HG03175 (cell line): ENCODE measurements around the gene CLIP2.
"Not testable (repeated sequence)": the region's sequence is repeated elsewhere in the genome, so short reads cannot be mapped to it uniquely, and the experiment has no call there.

Experiments
- ATAC-seq: cut with Tn5 transposase; IDR thresholded peaks from one replicate; pipeline ENCODE4 v1.9.1; 2021; ENCODE audit warnings: mild to moderate bottlenecking, moderate library complexity; ENCODE audit not compliant: unreplicated experiment

The CLIP2 gene

GRCh38 chr7:74401137-74401859 lies 112.1 kb downstream of the CLIP2 start:
- ATAC-seq: no peak

- not testable (repeated sequence) for ATAC-seq
These were observed 113.5 kb downstream of the CLIP2 start for GRCh38 chr7:74402668-74403067.

- ATAC-seq: no peak
These were observed 114.5 kb downstream of the CLIP2 start for GRCh38 chr7:74403521-74404387.

- ATAC-seq: no peak
These were observed 115.1 kb downstream of the CLIP2 start for GRCh38 chr7:74404388-74404700.

- no peak for ATAC-seq
These were observed 115.5 kb downstream of the CLIP2 start for GRCh38 chr7:74404741-74405140.

DNA sequence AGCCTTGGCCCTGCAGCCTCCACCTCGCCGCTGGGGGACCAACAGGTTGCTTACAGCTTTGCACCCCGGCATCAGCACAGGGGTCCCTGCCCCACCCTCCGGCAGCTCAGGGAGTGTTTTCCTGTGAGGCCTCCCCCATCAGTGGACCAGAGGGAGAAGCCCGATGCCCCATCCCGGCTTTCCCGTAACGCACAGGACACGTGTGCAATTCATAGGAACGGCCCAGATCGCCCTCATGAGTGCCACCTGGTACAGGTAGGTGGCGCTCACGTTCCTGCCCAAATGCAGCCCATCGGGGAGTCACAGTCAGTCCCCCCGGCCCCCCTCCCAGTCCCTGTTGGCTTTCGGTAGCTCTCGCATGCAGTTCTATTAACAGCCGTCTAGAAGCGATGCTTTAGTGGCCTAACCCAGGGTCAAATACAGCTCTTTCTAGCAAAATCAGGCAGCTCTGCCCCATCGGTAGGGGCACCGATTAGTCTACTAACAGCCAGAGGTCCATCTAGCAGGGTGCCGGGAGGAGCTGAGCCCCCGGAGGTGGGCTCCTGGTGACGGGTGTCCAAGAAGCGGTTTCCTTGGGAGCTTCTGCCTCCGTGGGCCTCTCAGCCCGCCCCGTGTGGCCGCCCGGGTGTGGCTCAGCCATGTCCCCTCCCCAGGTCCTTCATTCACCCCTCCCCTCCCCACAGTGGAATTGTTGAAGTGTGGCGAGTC lies 116.1 kb downstream of the CLIP2 start:
- no peak for ATAC-seq

GRCh38 chr7:74405899-74406512 lies 116.8 kb downstream of the CLIP2 start:
- ATAC-seq: no peak

DNA sequence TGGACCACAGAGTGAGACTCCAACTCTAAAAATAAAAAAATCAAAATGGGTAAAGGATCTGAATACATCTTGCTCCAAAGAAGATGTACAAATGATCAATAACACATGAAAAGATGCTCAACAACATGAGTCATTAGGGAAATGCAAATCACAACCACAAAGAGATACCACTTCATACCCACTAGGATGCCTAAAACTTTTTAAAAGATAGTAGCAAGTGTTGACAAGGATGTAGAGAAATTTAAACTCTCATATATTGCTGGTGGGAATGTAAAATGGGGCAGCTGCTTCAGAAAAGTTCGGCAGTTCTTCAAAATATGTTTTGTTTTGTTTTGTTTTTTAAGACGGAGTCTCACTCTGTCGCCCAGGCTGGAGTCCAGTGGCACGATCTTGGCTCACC lies 118.8 kb downstream of the CLIP2 start:
- ATAC-seq: no peak

DNA sequence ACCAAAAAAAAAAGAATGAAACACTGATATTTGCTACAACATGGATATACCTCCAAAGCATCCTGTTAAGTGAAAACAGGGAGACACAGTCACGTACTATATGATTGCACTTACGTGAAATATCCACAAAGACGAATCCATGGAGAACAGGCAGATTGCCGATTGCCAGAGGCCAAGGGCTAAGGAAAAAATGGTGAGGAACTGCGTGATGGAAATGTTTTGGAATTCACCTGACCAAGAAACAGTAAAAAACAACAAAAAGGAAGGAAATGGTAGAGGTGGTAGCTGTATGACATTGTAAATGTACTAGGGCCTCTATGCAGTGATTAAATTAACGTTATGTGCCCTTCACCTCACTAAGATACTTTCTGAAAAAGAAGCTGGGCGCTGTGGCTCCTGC lies 120.4 kb downstream of the CLIP2 start:
- no peak for ATAC-seq

GRCh38 chr7:74410772-74411171 lies 121.6 kb downstream of the CLIP2 start:
- ATAC-seq: no peak

GRCh38 chr7:74411571-74411970 lies 122.4 kb downstream of the CLIP2 start:
- not testable (repeated sequence) for ATAC-seq

DNA sequence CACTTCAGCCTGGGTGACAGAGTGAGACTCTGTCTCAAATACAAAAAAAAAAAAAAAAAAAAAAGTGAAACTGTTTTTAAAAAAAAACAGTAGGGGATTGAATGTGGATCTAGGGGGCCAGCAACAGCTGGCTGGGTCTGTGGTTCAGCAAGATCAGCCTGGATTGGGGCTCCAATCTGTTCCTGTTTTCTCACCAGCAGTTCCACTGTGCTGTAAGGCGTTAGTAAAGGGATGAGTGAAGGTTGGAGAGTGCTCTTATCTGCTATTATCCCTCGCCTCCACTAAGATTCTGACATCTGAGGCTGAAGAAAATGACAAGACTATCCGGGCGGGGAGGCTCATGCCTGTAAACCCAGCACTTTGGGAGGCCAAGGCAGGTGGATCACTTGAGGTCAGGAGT lies 122.8 kb downstream of the CLIP2 start:
- no peak for ATAC-seq

DNA sequence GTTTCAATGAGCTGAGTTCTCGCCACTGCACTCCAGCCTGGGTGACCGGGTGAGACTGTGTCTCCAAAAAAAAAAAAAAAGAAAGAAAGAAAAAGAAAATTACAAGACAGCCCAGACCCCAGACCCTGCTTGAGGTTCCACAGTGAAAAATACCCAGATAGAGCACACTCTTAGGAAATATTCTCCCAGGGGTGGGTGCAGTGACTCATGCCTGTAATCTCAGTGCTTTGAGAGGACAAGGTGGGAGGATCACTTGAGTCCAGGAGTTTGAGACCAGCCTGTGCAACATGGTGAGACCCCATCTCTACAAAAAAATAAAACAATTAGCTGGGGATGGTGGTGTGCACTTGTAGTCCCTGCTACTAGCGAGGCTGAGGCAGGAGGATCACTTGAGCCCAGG lies 123.4 kb downstream of the CLIP2 start:
- ATAC-seq: no peak

- not testable (repeated sequence) for ATAC-seq
These were observed 125.6 kb downstream of the CLIP2 start for GRCh38 chr7:74414595-74415333.

DNA sequence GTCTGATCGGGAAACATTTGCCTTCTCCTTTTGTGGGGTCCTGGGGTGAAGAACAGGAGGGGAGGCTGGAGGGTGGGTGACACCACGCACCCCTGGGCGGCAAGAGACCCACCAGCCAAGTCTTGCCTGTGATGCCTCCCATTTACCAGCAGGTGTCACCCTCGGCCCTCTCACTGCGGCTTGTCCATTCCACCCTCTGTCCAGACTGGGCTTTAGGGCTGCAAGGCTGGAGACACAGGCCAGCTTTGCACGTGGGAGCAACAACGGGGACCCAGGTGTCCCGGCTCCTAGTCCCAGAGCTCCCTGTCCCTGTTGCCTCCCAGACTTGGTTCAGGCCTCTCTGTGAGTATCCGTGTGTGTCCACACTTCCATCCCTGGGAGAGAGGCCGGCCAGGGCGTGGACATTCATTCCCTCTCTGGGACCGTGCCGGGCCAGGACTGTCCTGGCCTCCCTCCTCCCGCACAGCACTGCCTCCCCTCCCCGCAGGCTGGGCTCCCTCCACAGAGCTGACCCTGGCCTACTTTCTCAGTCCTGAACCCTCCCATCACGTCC lies 128.3 kb downstream of the CLIP2 start:
- peak; percentile 50 for ATAC-seq

DNA sequence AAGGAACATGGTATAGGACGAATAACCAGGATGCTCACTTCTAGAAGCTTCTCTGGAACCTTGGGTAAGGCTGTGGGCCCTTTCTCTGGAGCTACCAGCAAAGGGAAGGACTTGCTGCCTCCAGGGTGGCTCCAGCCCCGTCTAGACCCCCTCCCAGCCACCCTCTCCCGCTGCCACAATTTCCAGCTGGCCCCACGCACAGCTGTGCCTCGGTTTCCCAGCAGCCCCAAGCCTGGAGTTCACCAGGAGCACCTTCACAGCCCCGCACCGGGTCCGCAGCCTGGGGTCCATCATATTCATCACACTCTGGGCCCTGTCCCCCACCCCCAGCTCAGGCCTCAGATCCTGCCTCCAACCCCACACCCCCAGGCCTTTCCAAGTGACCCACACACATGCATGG lies 128.9 kb downstream of the CLIP2 start:
- no peak for ATAC-seq

- ATAC-seq: no peak
These were observed 129.3 kb downstream of the CLIP2 start for GRCh38 chr7:74418538-74418937.

- ATAC-seq: not testable (repeated sequence)
These were observed 130.0 kb downstream of the CLIP2 start for GRCh38 chr7:74419232-74419631.

DNA sequence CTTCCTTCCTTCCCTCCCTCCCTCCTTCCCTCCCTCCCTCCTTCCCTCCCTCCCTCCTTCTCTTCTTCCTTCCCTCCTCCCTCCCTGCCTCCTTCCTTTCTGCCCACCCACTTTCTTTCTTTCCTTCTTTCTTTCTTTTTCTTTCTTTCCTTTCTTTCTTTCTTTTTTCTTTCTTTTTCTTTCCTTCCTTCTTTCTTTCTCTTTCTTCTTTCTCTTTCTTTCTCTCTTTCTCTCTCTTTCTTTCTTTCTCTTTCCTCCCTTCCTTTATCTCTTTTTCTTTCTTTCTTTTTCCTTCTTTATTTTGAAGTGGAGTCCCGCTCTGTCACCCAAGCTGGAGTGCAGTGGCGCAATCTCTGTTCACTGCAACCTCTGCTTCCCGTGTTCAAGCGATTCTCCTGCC lies 130.8 kb downstream of the CLIP2 start:
- no peak for ATAC-seq

DNA sequence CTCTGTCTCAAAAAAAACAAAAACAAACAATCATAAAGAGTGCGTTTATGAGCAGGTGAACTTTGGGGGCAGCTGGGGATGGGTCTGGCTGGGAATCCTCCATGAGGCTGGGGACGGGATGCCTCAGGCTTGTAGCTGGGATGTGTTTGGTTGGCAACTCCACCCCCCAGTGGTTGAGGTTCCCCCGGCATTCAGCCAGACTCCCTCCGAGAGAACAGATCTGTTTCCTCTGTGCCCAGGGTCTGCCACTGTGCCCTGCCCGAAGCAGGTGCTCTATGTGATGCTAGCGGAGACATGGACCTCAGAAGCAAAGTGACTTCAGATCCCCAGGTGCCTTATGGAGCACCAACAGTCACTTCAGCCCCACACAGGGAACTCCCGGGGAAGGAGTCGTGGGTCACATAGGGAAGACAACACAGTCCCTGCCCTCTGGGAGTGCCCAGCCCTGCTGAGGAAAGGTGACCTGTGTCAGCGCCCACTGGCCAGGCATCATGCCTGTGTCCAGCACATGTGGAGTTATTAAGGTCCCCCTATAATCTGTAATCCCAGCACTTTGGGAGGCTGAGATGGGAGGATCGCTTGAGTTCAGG lies 135.2 kb downstream of the CLIP2 start:
- ATAC-seq: no peak
